Esophagus squamous epithelium (tissue), 4 donors: ENCODE data around the gene TRPC3.

Experiments used
- CTCF ChIP-seq, 6 experiments: fragments of 450-650 bp in 4 of 6; fragments of 200-600 bp in 2 of 6; sonication (generic) in 2 of 6; IDR thresholded peaks; one replicate each; pipeline ENCODE4 v1.5.1; 2016 to 2019; ENCODE audit warnings: antibody characterized with exemption in 6 of 6, mild to moderate bottlenecking in 4 of 6, moderate library complexity in 4 of 6
- POLR2A ChIP-seq, 4 donors: fragments of 450-650 bp; IDR thresholded peaks; one replicate each; pipeline ENCODE4 v1.6.1; 2017; ENCODE audit warnings: antibody characterized with exemption in 4 of 4, mild to moderate bottlenecking in 4 of 4, moderate library complexity in 3 of 4

GRCh38 chr4:121951521-121952110 is at the start of gene TRPC3:
- TF ChIP-seq POLR2A (IDR thresholded peaks at IDR 0.05) (no peak), CTCF (IDR thresholded peaks at IDR 0.05) (no peak)
